HepG2 (cell line): ENCODE data around the gene CIBAR2.

Source experiments
- HOXA7 ChIP-seq: sonication (generic); formaldehyde crosslinking; IDR thresholded peaks from 2 replicates; pipeline ENCODE4 v1.8.1; 2022; ENCODE audit warnings: mild to moderate bottlenecking, missing genetic modification reagents, moderate library complexity
- NR2F1 ChIP-seq, 2 experiments: fragments of 450-650 bp in 1 of 2; formaldehyde crosslinking in 1 of 2; IDR thresholded peaks; 2 replicates each; pipeline versions ENCODE4 v1.5.0 to v1.6.1; 2016 to 2020; ENCODE audit warnings: mild to moderate bottlenecking in 1 of 2, missing compliant biosample characterization in 1 of 2, missing genetic modification reagents in 1 of 2, moderate library complexity in 1 of 2
- TP53 ChIP-seq: sonication (generic); formaldehyde crosslinking; conservative IDR thresholded peaks from 2 replicates; pipeline ENCODE4 v1.4.0; 2020; ENCODE audit warnings: missing genetic modification reagents
- ZBTB21 ChIP-seq: sonication (generic); formaldehyde crosslinking; IDR thresholded peaks from 2 replicates; pipeline ENCODE4 v1.4.0; 2020; ENCODE audit warnings: missing genetic modification reagents
- ZNF484 ChIP-seq: sonication (generic); formaldehyde crosslinking; IDR thresholded peaks from 2 replicates; pipeline ENCODE4 v1.5.1; 2020; ENCODE audit warnings: mild to moderate bottlenecking, low read depth, missing genetic modification reagents, borderline replicate concordance
- TF ChIP-seq, protein P1 (sequence below): IDR thresholded peaks from 2 replicates; pipeline ENCODE4 v1.6.1; 2016; ENCODE audit warnings: low read depth
- TF ChIP-seq, protein P2 (sequence below), 2 experiments: sonication (generic) in 1 of 2; formaldehyde crosslinking in 1 of 2; IDR thresholded peaks; 2 replicates each; pipeline versions ENCODE4 v1.5.1 to v1.6.1; 2011 to 2020; ENCODE audit warnings: borderline replicate concordance in 1 of 2, low read depth in 1 of 2, low read length in 1 of 2, mild to moderate bottlenecking in 1 of 2, missing genetic modification reagents in 1 of 2, moderate library complexity in 1 of 2
- TF ChIP-seq, protein P3 (sequence below): IDR thresholded peaks from 2 replicates; pipeline ENCODE4 v1.6.1; 2016; ENCODE audit warnings: missing compliant biosample characterization, missing genetic modification reagents, borderline replicate concordance
- TF ChIP-seq, protein P4 (sequence below): sonication (generic); formaldehyde crosslinking; IDR thresholded peaks from 2 replicates; pipeline ENCODE4 v1.5.0; 2020; ENCODE audit warnings: mild to moderate bottlenecking, missing genetic modification reagents, moderate library complexity

DNA sequence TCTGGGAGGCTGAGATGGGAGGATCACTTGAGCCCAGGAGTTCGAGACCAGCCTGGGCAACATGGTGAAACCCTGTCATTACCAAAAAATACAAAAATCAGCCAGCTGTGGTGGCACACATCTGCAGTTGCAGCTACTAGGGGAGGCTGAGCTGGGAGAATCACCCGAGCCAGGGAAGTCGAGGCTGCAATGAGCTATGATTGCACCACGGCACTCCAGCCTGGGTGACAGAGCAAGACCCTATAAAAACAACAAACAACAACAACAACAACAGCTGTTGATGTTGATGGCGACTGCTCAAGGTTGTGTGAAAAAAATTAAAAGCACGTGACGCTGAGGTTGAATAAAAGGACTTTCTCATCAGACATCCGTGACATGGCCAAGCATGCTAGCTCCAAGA lies 40.8 kb upstream of the CIBAR2 start:
- TF ChIP-seq, protein P1, sequence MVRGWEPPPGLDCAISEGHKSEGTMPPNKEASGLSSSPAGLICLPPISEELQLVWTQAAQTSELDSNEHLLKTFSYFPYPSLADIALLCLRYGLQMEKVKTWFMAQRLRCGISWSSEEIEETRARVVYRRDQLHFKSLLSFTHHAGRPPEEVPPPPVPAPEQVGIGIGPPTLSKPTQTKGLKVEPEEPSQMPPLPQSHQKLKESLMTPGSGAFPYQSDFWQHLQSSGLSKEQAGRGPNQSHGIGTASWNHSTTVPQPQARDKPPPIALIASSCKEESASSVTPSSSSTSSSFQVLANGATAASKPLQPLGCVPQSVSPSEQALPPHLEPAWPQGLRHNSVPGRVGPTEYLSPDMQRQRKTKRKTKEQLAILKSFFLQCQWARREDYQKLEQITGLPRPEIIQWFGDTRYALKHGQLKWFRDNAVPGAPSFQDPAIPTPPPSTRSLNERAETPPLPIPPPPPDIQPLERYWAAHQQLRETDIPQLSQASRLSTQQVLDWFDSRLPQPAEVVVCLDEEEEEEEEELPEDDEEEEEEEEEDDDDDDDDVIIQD (CRISPR knock-in tag) = no peak
- TF ChIP-seq, protein P2, sequence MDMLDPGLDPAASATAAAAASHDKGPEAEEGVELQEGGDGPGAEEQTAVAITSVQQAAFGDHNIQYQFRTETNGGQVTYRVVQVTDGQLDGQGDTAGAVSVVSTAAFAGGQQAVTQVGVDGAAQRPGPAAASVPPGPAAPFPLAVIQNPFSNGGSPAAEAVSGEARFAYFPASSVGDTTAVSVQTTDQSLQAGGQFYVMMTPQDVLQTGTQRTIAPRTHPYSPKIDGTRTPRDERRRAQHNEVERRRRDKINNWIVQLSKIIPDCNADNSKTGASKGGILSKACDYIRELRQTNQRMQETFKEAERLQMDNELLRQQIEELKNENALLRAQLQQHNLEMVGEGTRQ (IDR thresholded peaks at IDR 0.05; ENCODE audit: low read depth, low read length) = no peak
- TF ChIP-seq, protein P2 (CRISPR knock-in tag; IDR thresholded peaks at IDR 0.05; ENCODE audit: borderline replicate concordance) = no peak
- TF ChIP-seq TP53 (CRISPR knock-in tag) (no peak), NR2F1 (CRISPR knock-in tag; IDR thresholded peaks at IDR 0.05) (no peak), ZNF484 (CRISPR knock-in tag) (no peak), HOXA7 (CRISPR knock-in tag) (no peak), ZBTB21 (CRISPR knock-in tag) (no peak)
- TF ChIP-seq, protein P3, sequence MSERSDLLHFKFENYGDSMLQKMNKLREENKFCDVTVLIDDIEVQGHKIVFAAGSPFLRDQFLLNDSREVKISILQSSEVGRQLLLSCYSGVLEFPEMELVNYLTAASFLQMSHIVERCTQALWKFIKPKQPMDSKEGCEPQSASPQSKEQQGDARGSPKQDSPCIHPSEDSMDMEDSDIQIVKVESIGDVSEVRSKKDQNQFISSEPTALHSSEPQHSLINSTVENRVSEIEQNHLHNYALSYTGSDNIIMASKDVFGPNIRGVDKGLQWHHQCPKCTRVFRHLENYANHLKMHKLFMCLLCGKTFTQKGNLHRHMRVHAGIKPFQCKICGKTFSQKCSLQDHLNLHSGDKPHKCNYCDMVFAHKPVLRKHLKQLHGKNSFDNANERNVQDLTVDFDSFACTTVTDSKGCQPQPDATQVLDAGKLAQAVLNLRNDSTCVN = no peak
- TF ChIP-seq, protein P4, sequence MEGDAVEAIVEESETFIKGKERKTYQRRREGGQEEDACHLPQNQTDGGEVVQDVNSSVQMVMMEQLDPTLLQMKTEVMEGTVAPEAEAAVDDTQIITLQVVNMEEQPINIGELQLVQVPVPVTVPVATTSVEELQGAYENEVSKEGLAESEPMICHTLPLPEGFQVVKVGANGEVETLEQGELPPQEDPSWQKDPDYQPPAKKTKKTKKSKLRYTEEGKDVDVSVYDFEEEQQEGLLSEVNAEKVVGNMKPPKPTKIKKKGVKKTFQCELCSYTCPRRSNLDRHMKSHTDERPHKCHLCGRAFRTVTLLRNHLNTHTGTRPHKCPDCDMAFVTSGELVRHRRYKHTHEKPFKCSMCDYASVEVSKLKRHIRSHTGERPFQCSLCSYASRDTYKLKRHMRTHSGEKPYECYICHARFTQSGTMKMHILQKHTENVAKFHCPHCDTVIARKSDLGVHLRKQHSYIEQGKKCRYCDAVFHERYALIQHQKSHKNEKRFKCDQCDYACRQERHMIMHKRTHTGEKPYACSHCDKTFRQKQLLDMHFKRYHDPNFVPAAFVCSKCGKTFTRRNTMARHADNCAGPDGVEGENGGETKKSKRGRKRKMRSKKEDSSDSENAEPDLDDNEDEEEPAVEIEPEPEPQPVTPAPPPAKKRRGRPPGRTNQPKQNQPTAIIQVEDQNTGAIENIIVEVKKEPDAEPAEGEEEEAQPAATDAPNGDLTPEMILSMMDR (CRISPR knock-in tag) = no peak
